Measurements from ENCODE around the gene TPRKB. TPM values are rescaled to one million over a fixed set of nuclear protein-coding genes. Genes with fewer than 3 reads are reported as not detected.
"Not testable (repeated sequence)": the region's sequence is repeated elsewhere in the genome, so short reads cannot be mapped to it uniquely, and the experiment has no call there.

The TPRKB gene
- total and polyA plus RNA-seq, 9 of the 15 experiments (the other 6 are each of a cell fraction or from before 2014, with no cell fraction given) = 55.6 to 250 (median 112) TPM

DNA sequence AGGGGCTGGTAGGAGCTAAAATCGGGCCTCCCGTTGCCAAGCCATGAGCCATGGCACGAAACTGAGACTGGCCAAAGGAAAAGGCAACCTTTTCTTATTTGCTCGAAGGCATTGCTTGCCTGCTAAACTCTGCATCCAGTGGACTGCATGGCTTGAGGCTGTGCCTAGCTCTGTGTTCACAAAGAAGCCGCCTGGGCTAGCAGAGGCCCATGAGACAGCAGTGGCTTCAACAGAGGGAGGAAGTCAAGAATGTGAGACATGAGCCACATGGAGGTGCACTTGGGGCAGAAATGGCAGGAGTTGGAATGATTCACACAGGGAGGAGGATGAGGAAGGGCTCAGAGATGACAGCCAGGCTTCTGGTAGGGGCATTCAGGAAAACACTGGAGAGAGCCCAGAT is 33.5 kb downstream of the TPRKB start (continued):
- TF ChIP-seq, protein P1, sequence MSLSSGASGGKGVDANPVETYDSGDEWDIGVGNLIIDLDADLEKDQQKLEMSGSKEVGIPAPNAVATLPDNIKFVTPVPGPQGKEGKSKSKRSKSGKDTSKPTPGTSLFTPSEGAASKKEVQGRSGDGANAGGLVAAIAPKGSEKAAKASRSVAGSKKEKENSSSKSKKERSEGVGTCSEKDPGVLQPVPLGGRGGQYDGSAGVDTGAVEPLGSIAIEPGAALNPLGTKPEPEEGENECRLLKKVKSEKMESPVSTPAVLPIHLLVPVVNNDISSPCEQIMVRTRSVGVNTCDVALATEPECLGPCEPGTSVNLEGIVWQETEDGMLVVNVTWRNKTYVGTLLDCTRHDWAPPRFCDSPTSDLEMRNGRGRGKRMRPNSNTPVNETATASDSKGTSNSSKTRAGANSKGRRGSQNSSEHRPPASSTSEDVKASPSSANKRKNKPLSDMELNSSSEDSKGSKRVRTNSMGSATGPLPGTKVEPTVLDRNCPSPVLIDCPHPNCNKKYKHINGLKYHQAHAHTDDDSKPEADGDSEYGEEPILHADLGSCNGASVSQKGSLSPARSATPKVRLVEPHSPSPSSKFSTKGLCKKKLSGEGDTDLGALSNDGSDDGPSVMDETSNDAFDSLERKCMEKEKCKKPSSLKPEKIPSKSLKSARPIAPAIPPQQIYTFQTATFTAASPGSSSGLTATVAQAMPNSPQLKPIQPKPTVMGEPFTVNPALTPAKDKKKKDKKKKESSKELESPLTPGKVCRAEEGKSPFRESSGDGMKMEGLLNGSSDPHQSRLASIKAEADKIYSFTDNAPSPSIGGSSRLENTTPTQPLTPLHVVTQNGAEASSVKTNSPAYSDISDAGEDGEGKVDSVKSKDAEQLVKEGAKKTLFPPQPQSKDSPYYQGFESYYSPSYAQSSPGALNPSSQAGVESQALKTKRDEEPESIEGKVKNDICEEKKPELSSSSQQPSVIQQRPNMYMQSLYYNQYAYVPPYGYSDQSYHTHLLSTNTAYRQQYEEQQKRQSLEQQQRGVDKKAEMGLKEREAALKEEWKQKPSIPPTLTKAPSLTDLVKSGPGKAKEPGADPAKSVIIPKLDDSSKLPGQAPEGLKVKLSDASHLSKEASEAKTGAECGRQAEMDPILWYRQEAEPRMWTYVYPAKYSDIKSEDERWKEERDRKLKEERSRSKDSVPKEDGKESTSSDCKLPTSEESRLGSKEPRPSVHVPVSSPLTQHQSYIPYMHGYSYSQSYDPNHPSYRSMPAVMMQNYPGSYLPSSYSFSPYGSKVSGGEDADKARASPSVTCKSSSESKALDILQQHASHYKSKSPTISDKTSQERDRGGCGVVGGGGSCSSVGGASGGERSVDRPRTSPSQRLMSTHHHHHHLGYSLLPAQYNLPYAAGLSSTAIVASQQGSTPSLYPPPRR (CRISPR knock-in tag; IDR thresholded peaks at IDR 0.05; ENCODE audit: borderline replicate concordance) = no peak
- TF ChIP-seq RBM22 (IDR thresholded peaks at IDR 0.05; ENCODE audit: low read depth, low read length, poor library complexity, severe bottlenecking) (no peak), RAD21 (CRISPR knock-in tag; conservative IDR thresholded peaks at IDR 0.05 in 1 of 2, IDR thresholded peaks at IDR 0.05 in 1 of 2) (peak in 1 of 2 experiments; percentile 14; a peak in 1 of 4 replicates), SMAD4 (CRISPR knock-in tag; conservative IDR thresholded peaks at IDR 0.05) (no peak), MAZ (CRISPR knock-in tag; conservative IDR thresholded peaks at IDR 0.05 in 1 of 2, IDR thresholded peaks at IDR 0.05 in 1 of 2) (no peak)
- TF ChIP-seq, protein P2, sequence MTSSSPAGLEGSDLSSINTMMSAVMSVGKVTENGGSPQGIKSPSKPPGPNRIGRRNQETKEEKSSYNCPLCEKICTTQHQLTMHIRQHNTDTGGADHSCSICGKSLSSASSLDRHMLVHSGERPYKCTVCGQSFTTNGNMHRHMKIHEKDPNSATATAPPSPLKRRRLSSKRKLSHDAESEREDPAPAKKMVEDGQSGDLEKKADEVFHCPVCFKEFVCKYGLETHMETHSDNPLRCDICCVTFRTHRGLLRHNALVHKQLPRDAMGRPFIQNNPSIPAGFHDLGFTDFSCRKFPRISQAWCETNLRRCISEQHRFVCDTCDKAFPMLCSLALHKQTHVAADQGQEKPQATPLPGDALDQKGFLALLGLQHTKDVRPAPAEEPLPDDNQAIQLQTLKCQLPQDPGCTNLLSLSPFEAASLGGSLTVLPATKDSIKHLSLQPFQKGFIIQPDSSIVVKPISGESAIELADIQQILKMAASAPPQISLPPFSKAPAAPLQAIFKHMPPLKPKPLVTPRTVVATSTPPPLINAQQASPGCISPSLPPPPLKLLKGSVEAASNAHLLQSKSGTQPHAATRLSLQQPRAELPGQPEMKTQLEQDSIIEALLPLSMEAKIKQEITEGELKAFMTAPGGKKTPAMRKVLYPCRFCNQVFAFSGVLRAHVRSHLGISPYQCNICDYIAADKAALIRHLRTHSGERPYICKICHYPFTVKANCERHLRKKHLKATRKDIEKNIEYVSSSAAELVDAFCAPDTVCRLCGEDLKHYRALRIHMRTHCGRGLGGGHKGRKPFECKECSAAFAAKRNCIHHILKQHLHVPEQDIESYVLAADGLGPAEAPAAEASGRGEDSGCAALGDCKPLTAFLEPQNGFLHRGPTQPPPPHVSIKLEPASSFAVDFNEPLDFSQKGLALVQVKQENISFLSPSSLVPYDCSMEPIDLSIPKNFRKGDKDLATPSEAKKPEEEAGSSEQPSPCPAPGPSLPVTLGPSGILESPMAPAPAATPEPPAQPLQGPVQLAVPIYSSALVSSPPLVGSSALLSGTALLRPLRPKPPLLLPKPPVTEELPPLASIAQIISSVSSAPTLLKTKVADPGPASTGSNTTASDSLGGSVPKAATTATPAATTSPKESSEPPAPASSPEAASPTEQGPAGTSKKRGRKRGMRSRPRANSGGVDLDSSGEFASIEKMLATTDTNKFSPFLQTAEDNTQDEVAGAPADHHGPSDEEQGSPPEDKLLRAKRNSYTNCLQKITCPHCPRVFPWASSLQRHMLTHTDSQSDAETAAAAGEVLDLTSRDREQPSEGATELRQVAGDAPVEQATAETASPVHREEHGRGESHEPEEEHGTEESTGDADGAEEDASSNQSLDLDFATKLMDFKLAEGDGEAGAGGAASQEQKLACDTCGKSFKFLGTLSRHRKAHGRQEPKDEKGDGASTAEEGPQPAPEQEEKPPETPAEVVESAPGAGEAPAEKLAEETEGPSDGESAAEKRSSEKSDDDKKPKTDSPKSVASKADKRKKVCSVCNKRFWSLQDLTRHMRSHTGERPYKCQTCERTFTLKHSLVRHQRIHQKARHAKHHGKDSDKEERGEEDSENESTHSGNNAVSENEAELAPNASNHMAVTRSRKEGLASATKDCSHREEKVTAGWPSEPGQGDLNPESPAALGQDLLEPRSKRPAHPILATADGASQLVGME (CRISPR knock-in tag; IDR thresholded peaks at IDR 0.05) = no peak

DNA sequence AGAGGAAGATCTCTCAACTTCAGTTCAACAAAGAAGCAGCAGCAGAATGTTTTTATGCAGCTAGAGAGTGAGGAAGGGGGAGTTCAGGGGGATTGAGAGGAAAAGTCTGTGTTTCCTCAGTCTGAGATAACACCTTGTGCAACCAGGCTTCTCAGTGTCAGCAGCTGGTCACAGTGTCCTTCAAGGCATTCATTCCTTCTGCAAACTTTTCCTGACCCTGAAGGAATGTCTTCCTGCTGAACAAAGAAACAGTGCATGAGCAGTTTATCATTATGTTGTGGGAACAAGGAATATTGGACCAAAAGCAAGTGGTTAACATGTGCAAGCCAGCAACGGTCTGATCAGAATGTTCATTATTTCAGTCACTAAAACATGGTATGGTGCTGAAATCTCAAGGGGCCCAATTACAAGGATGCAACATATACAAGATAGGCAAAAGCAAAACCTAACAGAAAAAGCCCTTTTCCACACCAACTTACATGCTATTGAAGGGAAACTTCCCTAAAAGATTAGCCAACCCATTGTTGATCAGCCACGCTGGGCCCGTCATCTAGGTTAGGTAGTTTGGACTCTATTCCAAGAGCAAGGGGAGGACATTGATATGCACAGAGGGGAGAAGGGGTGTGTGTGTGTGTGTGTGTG is 34.2 kb downstream of the TPRKB start:
- H4K20me1 ChIP-seq (replicated peaks; ENCODE audit: control insufficient read depth, insufficient read depth, low read length); DNase-seq (ENCODE audit: extremely low read depth in 1 of 4, low spot score in 3 of 4); ATAC-seq; H3K9me3 ChIP-seq (replicated peaks; ENCODE audit: control insufficient read depth, insufficient read depth, low read depth, low read length); CTCF ChIA-PET (ENCODE audit: low intra/inter-chr PET ratio); H3K79me2 ChIP-seq (ENCODE audit: control insufficient read depth, insufficient read depth, low read length); H3K4me3 ChIP-seq; H3K27ac ChIP-seq (ENCODE audit: extremely low read depth, low read depth, low read length); H3K9me1 ChIP-seq (ENCODE audit: control insufficient read depth, insufficient read depth, low read length); H3K9ac ChIP-seq (ENCODE audit: insufficient read depth in 1 of 2, low read depth in 2 of 2, low read length in 2 of 2); H3K4me2 ChIP-seq (ENCODE audit: insufficient read depth, low read length); H2AFZ ChIP-seq (ENCODE audit: low read depth, low read length); H3K27me3 ChIP-seq (ENCODE audit: control insufficient read depth in 2 of 2, insufficient read depth in 2 of 2, low read length in 2 of 2); H3K36me3 ChIP-seq (ENCODE audit: control insufficient read depth, insufficient read depth, low read length); FAIRE-seq; BruUV-seq (replicated peaks); intact Hi-C loops (cut with micrococcal nuclease): not testable (repeated sequence)
- in situ Hi-C loops (cut with MboI) = loop anchor here (5.0 kb wide), 1 partner anchor 61 kb away; the partner anchor contains the start of gene NAT8
- POLR2A ChIA-PET = interaction anchor here (1.6 kb wide), 1 partner anchor 34 kb away, joined by 5 read pairs; the partner anchor contains the start of gene TPRKB
- 41% methylated on average over 3 of the region's 3 CpGs for WGBS (ENCODE audit: insufficient coverage, low coverage, missing lambda C conversion rate)
- peaks cover 8 to 20% of the 10 kb centered on the region in 2 experiments for H3K4me1 ChIP-seq (replicated peaks in 1 of 2; ENCODE audit: control insufficient read depth in 2 of 2, insufficient read depth in 2 of 2, low read length in 2 of 2)

All from K562 (cell line).